ENCODE results near the gene ARSB.
"Not testable (repeated sequence)": the region's sequence is repeated elsewhere in the genome, so short reads cannot be mapped to it uniquely, and the experiment has no call there.

ARSB gene

GRCh38 chr5:78751872-78752271, 233.2 kb downstream of the ARSB start:
- DNase-seq (ENCODE audit: low read depth): no peak

DNA sequence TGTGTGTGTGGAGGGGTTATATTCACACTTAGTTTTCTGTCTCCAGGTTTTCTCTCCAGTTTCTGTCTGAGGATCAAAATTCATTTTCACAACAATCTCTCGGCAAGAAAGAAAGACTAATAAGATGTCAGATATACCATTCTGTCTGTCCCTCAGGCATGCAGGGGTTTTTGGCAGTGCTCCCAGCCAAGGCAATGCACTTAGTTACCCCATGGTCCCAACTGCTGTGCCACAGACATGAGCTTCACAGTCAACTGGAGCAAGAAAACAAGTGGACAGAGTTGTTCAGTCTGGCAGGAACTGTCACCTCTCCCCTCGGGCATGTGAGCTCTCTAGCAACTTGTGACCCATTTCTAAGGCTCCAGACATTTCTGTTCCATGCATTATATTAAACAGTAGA, 234.8 kb downstream of the ARSB start:
- DNase-seq (ENCODE audit: low read depth): no peak

GRCh38 chr5:78747705-78748359, 237.3 kb downstream of the ARSB start:
- DNase-seq (ENCODE audit: low read depth): no peak

- no peak for DNase-seq (ENCODE audit: low read depth)
These were observed 238.1 kb downstream of the ARSB start for GRCh38 chr5:78747055-78747454.

- no peak for DNase-seq (ENCODE audit: low read depth)
These were observed 238.9 kb downstream of the ARSB start for GRCh38 chr5:78746021-78746770.

GRCh38 chr5:78744951-78745534, 240.1 kb downstream of the ARSB start:
- DNase-seq (ENCODE audit: low read depth): no peak

- no peak for DNase-seq (ENCODE audit: low read depth)
These were observed 244.1 kb downstream of the ARSB start for GRCh38 chr5:78741019-78741418.

DNA sequence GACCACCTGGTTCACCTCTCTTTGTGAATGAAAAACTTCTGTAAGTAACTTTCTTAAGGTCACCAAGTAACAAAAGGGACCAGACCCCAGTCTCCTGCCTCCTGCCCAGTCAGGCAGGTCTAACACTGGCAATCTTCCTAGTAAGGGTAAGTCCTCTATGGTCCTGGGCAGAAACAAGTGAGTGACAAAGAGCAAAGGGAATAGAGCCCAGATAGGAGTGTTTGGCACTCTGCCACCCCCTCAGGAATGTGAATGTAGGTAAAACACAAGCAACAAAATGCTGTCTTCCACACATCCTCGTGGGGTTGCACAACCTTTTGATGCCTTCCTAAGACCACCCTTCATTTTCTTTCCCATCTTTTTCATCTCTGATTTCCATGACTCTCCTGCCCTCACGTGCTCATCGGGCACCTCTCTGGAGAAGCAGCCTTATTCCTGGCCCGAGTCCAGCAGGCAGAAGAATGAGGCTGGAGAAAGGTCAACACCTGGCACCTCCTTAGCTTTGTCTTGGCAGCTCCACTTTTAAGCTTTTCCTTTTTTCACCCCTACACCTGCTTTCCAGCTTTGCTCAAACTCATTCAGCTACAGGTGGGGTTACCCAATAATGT, 246.3 kb downstream of the ARSB start:
- no peak for DNase-seq (ENCODE audit: low read depth)

DNA sequence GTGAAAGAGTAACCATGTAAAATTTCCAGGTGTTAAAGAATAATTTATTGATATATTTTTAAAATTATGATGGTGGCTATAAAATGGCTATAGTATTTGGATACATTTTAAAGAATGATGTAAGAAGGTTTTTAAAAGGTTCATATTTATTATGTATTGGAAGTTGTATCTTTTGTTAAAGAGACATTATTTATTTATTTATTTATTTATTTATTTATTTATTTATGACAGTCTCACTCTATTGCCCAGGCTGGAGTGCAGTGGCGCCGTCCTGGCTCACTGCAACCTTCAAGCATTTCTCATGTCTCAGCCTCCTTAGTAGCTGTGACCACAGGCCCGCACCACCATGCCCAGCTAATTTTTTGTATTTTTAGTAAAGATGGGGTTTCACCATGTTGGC, 247.0 kb downstream of the ARSB start:
- DNase-seq (ENCODE audit: low read depth): no peak

DNA sequence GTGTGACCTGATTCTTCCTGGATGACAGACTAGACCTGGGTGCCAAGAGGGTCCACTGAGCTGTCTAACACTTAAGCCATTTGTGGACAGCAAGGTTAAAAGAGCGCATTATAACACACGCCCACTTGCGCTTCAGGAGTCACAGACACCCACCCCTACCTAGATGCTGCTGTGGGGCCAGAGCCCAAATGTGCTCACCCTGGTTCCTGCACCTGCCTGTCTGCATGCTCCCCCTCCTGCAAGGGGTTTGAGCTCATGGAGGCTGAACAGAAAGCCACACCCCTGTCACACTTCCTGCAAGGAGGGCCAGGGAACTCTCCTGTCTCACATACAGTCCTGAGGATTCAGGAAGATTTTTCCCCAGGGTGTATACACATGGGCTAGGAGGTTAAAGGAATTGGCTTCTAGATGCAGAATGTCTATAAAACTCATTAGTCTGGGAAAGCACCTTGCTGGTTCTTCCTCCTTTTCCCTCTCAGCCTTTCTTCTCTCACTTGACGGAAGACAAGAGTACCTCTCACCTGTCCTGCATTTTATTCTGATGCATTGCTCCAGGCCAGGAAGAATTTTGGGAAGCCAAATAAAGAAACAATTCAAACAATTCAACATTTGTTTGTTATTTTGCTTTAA, 249.2 kb downstream of the ARSB start:
- DNase-seq (ENCODE audit: low read depth): no peak

- no peak for DNase-seq (ENCODE audit: low read depth)
These were observed 250.2 kb downstream of the ARSB start for GRCh38 chr5:78734950-78735349.

DNA sequence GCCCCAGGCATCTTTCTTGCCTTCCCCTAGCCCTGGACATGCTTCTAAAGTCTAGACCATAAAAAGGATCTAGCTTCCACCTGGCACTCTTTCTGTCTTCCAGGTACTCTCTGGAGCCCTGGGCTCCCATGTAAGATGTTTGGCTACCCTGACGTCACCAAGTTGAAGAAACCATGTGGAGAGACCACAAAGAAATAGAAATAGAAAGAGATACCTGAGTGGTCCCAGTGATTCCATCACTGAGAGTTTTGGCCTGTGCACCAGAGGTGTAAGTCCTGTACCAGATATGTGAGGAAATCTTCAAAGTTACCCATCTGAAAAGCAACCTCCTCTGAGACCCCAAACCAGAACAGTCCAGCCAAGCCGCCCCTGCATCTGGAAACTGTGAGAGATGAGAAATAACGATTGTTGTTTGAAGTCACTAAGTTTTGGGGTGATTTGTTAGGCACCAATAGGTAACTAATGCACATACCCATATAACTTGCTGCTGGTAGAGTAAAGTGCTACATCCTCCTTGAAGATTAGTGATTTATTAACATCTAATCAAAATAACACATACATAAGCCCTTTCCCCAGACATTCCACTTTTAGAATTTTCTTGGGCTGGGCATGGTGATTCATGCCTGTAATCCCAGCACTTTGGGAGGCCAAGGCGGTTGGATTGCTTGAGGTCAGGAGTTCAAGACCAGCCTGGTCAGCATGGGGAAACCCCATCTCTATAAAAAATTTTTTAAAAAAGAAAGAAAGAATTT, 250.8 kb downstream of the ARSB start:
- DNase-seq (ENCODE audit: low read depth): no peak

DNA sequence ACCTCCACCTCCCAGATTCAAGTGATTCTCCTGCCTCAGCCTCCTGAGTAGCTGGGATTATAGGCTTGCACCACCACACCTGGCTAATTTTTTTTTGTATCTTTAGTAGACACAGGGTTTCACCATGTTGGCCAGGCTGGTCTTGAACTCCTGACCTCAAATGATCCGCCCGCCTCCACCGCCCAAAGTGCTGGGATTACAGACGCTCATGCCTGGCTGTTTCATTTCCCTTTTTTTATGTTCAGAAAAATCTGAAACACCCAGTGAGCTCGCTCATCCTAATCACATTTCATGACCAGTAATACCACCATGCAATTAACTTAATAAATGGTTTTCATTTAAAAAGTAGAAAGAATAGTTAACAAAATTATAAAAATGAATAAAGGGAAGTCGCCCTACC, 252.4 kb downstream of the ARSB start:
- DNase-seq (ENCODE audit: low read depth): not testable (repeated sequence)

- no peak for DNase-seq (ENCODE audit: low read depth)
These were observed 253.2 kb downstream of the ARSB start for GRCh38 chr5:78731884-78732283.

GRCh38 chr5:78730300-78731094, 254.6 kb downstream of the ARSB start:
- no peak for DNase-seq (ENCODE audit: low read depth)

DNA sequence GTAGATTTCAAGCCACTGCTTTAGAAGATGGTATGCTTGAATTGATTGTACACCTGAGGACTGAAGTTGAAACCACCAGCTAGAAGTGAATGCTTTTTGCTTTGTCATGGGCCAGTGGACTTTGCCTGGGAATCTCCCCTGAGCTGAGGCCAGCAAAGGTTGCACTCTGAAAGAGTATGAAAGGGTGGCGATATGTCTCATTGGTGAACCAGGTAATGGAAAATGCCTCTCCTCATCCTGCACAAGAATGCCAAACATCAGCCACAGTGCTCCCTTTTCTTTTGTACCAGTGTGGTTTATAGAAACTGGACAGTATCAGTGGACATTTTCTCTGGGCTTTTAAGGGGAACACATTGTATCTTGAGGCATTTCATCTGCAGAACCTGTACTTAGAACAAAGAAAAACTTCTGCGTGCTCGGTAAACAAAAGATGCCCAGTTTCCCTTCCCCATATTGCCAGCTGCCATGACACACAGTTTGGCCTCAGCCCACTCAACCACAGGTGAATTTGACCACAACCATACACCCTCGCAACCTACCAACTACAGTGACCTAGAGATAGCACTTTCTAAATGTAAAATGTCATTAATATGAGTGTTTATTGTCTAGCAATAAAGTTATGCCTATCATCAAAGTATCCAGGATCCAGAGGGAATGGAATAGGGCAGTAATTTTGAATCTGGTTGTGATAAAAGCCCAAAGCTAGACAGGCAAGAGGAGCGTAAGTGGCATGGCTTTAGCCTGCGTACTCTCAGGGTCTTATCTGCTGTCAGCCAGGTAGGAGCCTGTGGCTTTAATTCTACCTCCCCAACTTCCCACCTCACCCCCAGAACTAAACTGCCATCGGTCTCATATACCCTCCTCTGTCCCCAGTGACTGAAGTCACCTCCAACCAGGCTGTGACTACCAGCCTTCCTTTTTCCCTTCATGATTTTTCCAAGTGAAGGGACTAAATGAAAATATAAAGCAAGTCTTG, 257.0 kb downstream of the ARSB start:
- DNase-seq (ENCODE audit: low read depth): no peak

Measured in HS-5 (cell line).